ENCODE data around the gene LSM7.
A peak's percentile ranks its signal among the peaks of the same experiment; 100 is the strongest.

The LSM7 gene

GRCh38 chr19:2318923-2319322 is 9.5 kb downstream of the LSM7 start:
- DNase-seq: no peak
- H3K36me3 ChIP-seq: peaks cover 23% of the 10 kb centered on the region
- H3K4me1 ChIP-seq: peaks cover 6% of the 10 kb centered on the region
- H3K9me3 ChIP-seq: 0 out of 2 replicates have a peak, but pooled peaks cover 3% of the 10 kb centered on the region
- no peak for TF ChIP-seq CTCF (IDR thresholded peaks at IDR 0.05; ENCODE audit: low read depth, low read length)
- H3K27me3 ChIP-seq: no peaks in the 10 kb centered on the region
- no peak overlapping the region for H3K4me3 ChIP-seq (ENCODE audit: low read depth, low read length)

GRCh38 chr19:2317756-2318155 is 10.6 kb downstream of the LSM7 start:
- Histone ChIP-seq H3K36me3 (peaks cover 13% of the 10 kb centered on the region), H3K9me3 (0 out of 2 replicates have a peak, but pooled peaks cover 3% of the 10 kb centered on the region), H3K4me1 (peaks cover 6% of the 10 kb centered on the region), H3K27me3 (no peaks in the 10 kb centered on the region), H3K4me3 (ENCODE audit: low read depth, low read length) (no peak overlapping the region)
- no peak for TF ChIP-seq CTCF (IDR thresholded peaks at IDR 0.05; ENCODE audit: low read depth, low read length)
- no peak for DNase-seq

- no peak for TF ChIP-seq CTCF (IDR thresholded peaks at IDR 0.05; ENCODE audit: low read depth, low read length)
Measured at GRCh38 chr19:2317300-2317699, 11.1 kb downstream of the LSM7 start.

GRCh38 chr19:2315818-2316353 is 12.5 kb downstream of the LSM7 start:
- Histone ChIP-seq H3K27me3 (no peaks in the 10 kb centered on the region), H3K9me3 (0 out of 2 replicates have a peak, but pooled peaks cover 3% of the 10 kb centered on the region), H3K4me1 (peaks cover 6% of the 10 kb centered on the region), H3K4me3 (ENCODE audit: low read depth, low read length) (no peak overlapping the region), H3K36me3 (no peaks in the 10 kb centered on the region)
- DNase-seq: peak; percentile 81
- TF ChIP-seq CTCF (IDR thresholded peaks at IDR 0.05; ENCODE audit: low read depth, low read length): peak; percentile 67

More at GRCh38 chr19:2317300-2317699, 11.1 kb downstream of the LSM7 start:
- peaks cover 6% of the 10 kb centered on the region for H3K4me1 ChIP-seq
- H3K36me3 ChIP-seq: peaks cover 9% of the 10 kb centered on the region
- H3K27me3 ChIP-seq: no peaks in the 10 kb centered on the region
- H3K4me3 ChIP-seq (ENCODE audit: low read depth, low read length): no peak overlapping the region
- 0 out of 2 replicates have a peak, but pooled peaks cover 3% of the 10 kb centered on the region for H3K9me3 ChIP-seq
- DNase-seq: no peak

GRCh38 chr19:2315121-2315817 is 13.1 kb downstream of the LSM7 start:
- no peak overlapping the region for H3K4me3 ChIP-seq (ENCODE audit: low read depth, low read length)
- H3K4me1 ChIP-seq: peaks cover 6% of the 10 kb centered on the region
- TF ChIP-seq CTCF (IDR thresholded peaks at IDR 0.05; ENCODE audit: low read depth, low read length): no peak
- H3K36me3 ChIP-seq: no peaks in the 10 kb centered on the region
- 0 out of 2 replicates have a peak, but pooled peaks cover 3% of the 10 kb centered on the region for H3K9me3 ChIP-seq
- no peaks in the 10 kb centered on the region for H3K27me3 ChIP-seq
- DNase-seq: no peak

All from BE2C (cell line).